ENCODE results near the gene HOXD13.

HOXD13 gene

GRCh38 chr2:176075481-176075880 lies 17.0 kb upstream of the HOXD13 start:
- TF ChIP-seq MYC (IDR thresholded peaks at IDR 0.05; ENCODE audit: low read depth, low read length) (no peak), MAX (IDR thresholded peaks at IDR 0.05; ENCODE audit: low read depth, low read length) (no peak), POLR2A (IDR thresholded peaks at IDR 0.05; ENCODE audit: extremely low read depth, insufficient read length) (no peak), CTCF (IDR thresholded peaks at IDR 0.05; ENCODE audit: low read depth, low read length) (no peak)
- DNase-seq (ENCODE audit: low read depth): no peak
- H3K4me3 ChIP-seq (ENCODE audit: low read depth, low read length): no peak overlapping the region

GRCh38 chr2:176076063-176076462 lies 16.5 kb upstream of the HOXD13 start:
- no peak for DNase-seq (ENCODE audit: low read depth)
- no peak overlapping the region for H3K4me3 ChIP-seq (ENCODE audit: low read depth, low read length)

GRCh38 chr2:176076796-176077195 lies 15.7 kb upstream of the HOXD13 start:
- TF ChIP-seq MYC (IDR thresholded peaks at IDR 0.05; ENCODE audit: low read depth, low read length) (no peak), MAX (IDR thresholded peaks at IDR 0.05; ENCODE audit: low read depth, low read length) (no peak), CTCF (IDR thresholded peaks at IDR 0.05; ENCODE audit: low read depth, low read length) (no peak), POLR2A (IDR thresholded peaks at IDR 0.05; ENCODE audit: extremely low read depth, insufficient read length) (no peak)
- DNase-seq (ENCODE audit: low read depth): no peak
- H3K4me3 ChIP-seq (ENCODE audit: low read depth, low read length): no peak overlapping the region

More at GRCh38 chr2:176076063-176076462, 16.5 kb upstream of the HOXD13 start:
- TF ChIP-seq MAX (IDR thresholded peaks at IDR 0.05; ENCODE audit: low read depth, low read length) (no peak), CTCF (IDR thresholded peaks at IDR 0.05; ENCODE audit: low read depth, low read length) (no peak), POLR2A (IDR thresholded peaks at IDR 0.05; ENCODE audit: extremely low read depth, insufficient read length) (no peak), MYC (IDR thresholded peaks at IDR 0.05; ENCODE audit: low read depth, low read length) (no peak)

- TF ChIP-seq POLR2A (IDR thresholded peaks at IDR 0.05; ENCODE audit: extremely low read depth, insufficient read length) (no peak), CTCF (IDR thresholded peaks at IDR 0.05; ENCODE audit: low read depth, low read length) (no peak), MAX (IDR thresholded peaks at IDR 0.05; ENCODE audit: low read depth, low read length) (no peak), MYC (IDR thresholded peaks at IDR 0.05; ENCODE audit: low read depth, low read length) (no peak)
- H3K4me3 ChIP-seq (ENCODE audit: low read depth, low read length): peak overlapping the region; percentile 56
- DNase-seq (ENCODE audit: low read depth): no peak
These were observed 13.8 kb upstream of the HOXD13 start for GRCh38 chr2:176078541-176079284.

GRCh38 chr2:176079285-176079830 lies 13.2 kb upstream of the HOXD13 start:
- peak; percentile 60 for DNase-seq (ENCODE audit: low read depth)
- peak overlapping the region; percentile 56 for H3K4me3 ChIP-seq (ENCODE audit: low read depth, low read length)
- TF ChIP-seq POLR2A (IDR thresholded peaks at IDR 0.05; ENCODE audit: extremely low read depth, insufficient read length) (no peak), CTCF (IDR thresholded peaks at IDR 0.05; ENCODE audit: low read depth, low read length) (no peak), MAX (IDR thresholded peaks at IDR 0.05; ENCODE audit: low read depth, low read length) (no peak), MYC (IDR thresholded peaks at IDR 0.05; ENCODE audit: low read depth, low read length) (no peak)
